RWPE2 (cell line): ENCODE measurements around the gene CROCC2.
A peak's percentile ranks its signal among the peaks of the same experiment; 100 is the strongest.

Experiments
- ATAC-seq: fragments of 200-7000 bp; cut with Tn5 transposase; 3 replicates; pipeline ENCODE4 v1.9.1; 2021; ENCODE audit warnings: low read depth
- DNase-seq: peaks from one replicate; pipeline ENCODE4 v3.0.0-alpha.2; 2020; ENCODE audit warnings: low spot score
- H3K27ac ChIP-seq: fragments of 450-650 bp; 2 replicates; pipeline ENCODE4 v1.5.1; 2017; ENCODE audit warnings: mild to moderate bottlenecking; ENCODE audit not compliant: poor library complexity, severe bottlenecking
- H3K27me3 ChIP-seq: fragments of 250-450 bp; sonication (Bioruptor Pico); 2 replicates; pipeline ENCODE4 v1.5.1; 2021; ENCODE audit warnings: mild to moderate bottlenecking, moderate library complexity; ENCODE audit not compliant: insufficient read depth, poor library complexity, severe bottlenecking
- H3K36me3 ChIP-seq: fragments of 250-450 bp; sonication (Bioruptor Pico); 2 replicates; pipeline ENCODE4 v1.5.1; 2020; ENCODE audit warnings: low read depth, mild to moderate bottlenecking, moderate library complexity
- H3K4me1 ChIP-seq: fragments of 250-450 bp; sonication (Bioruptor Pico); 2 replicates; pipeline ENCODE4 v1.5.1; 2021; ENCODE audit warnings: mild to moderate bottlenecking, moderate library complexity; ENCODE audit not compliant: insufficient read depth, poor library complexity, severe bottlenecking
- H3K4me3 ChIP-seq: fragments of 250-450 bp; sonication (Bioruptor Pico); 2 replicates; pipeline ENCODE4 v1.5.1; 2021; ENCODE audit warnings: mild to moderate bottlenecking, moderate library complexity; ENCODE audit not compliant: severe bottlenecking
- H3K9me3 ChIP-seq: fragments of 250-450 bp; sonication (Bioruptor Pico); 2 replicates; pipeline ENCODE4 v1.5.1; 2021; ENCODE audit warnings: mild to moderate bottlenecking, moderate library complexity; ENCODE audit not compliant: severe bottlenecking
- TF ChIP-seq, protein P1 (sequence below): fragments of 450-650 bp; IDR thresholded peaks from one replicate; pipeline ENCODE4 v1.5.1; 2017; ENCODE audit warnings: mild to moderate bottlenecking, moderate library complexity; ENCODE audit not compliant: poor library complexity, severe bottlenecking

The CROCC2 gene

DNA sequence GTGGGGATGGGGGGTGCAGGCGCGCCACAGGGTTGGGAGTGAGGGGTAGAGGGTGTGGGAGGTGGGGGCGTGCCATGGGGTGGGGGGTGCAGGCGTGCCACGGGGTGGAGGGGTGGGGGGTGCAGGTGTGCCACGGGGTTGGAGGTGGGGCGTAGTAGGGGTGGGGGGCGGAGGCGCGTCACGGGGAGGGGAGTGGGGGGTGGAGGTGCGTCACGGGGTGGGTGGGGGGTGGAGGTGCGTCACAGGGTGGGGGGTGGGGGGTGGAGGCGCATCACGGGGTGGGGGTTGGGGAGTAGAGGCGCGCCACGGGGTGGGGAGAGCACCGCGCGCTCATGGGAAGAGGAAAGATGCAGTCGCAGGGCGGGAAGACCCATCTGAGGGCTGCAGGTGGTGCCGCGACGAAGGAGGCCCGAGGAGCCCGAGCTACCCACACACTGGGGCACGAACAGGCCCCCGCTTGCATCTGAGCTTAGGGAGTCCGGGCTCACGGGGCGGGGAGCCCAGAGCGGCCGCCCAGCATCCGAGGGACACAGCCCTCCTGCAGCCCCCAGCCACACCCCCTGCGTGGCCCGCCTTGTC is 129.8 kb downstream of the CROCC2 start:
- ATAC-seq: peak; percentile 35
- Histone ChIP-seq H3K4me1 (no peaks in the 10 kb centered on the region), H3K9me3 (no peaks in the 10 kb centered on the region), H3K36me3 (no peaks in the 10 kb centered on the region), H3K4me3 (peak overlapping the region; percentile 14), H3K27me3 (peaks cover 18% of the 10 kb centered on the region), H3K27ac (no peak overlapping the region)
- DNase-seq: peak; percentile 48
- TF ChIP-seq, protein P1, sequence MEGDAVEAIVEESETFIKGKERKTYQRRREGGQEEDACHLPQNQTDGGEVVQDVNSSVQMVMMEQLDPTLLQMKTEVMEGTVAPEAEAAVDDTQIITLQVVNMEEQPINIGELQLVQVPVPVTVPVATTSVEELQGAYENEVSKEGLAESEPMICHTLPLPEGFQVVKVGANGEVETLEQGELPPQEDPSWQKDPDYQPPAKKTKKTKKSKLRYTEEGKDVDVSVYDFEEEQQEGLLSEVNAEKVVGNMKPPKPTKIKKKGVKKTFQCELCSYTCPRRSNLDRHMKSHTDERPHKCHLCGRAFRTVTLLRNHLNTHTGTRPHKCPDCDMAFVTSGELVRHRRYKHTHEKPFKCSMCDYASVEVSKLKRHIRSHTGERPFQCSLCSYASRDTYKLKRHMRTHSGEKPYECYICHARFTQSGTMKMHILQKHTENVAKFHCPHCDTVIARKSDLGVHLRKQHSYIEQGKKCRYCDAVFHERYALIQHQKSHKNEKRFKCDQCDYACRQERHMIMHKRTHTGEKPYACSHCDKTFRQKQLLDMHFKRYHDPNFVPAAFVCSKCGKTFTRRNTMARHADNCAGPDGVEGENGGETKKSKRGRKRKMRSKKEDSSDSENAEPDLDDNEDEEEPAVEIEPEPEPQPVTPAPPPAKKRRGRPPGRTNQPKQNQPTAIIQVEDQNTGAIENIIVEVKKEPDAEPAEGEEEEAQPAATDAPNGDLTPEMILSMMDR: no peak

GRCh38 chr2:241036397-241036963 is 130.3 kb downstream of the CROCC2 start:
- Histone ChIP-seq H3K4me1 (no peaks in the 10 kb centered on the region), H3K4me3 (peak overlapping the region; percentile 14), H3K27ac (no peak overlapping the region), H3K9me3 (no peaks in the 10 kb centered on the region), H3K27me3 (peaks cover 18% of the 10 kb centered on the region), H3K36me3 (no peaks in the 10 kb centered on the region)
- TF ChIP-seq, protein P1: no peak
- peak; percentile 62 for ATAC-seq
- DNase-seq: peak; percentile 53

DNA sequence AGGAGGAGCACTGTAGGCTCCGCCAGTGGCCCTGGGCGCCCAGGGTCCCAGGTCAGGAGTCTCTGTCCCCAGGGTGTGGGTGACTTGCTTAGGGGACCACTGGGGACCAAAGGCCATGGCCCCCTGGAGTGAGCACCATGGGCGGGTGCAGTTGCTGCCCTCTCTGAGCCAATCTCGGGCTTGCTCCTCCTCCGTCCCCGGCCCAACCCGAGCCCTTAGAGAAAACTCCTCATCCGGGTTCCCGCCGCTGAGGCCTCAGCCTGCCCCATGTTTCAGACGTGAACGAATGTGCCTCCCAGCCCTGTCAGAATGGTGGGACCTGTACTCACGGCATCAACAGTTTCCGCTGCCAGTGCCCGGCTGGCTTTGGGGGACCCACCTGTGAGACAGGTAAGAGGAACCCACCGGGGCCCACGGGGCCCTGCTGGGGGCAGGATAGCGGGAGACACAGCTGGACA is 130.9 kb downstream of the CROCC2 start:
- H3K27ac ChIP-seq: no peak overlapping the region
- no peaks in the 10 kb centered on the region for H3K4me1 ChIP-seq
- no peak for ATAC-seq
- H3K36me3 ChIP-seq: no peaks in the 10 kb centered on the region
- H3K9me3 ChIP-seq: no peaks in the 10 kb centered on the region
- H3K27me3 ChIP-seq: peaks cover 18% of the 10 kb centered on the region
- no peak overlapping the region for H3K4me3 ChIP-seq
- TF ChIP-seq, protein P1: no peak
- DNase-seq: peak; percentile 59

- no peak for ATAC-seq
- TF ChIP-seq, protein P1: no peak
These were observed 131.4 kb downstream of the CROCC2 start for GRCh38 chr2:241037498-241037897.

More at GRCh38 chr2:241037498-241037897, 131.4 kb downstream of the CROCC2 start:
- DNase-seq: no peak
- Histone ChIP-seq H3K27ac (no peak overlapping the region), H3K9me3 (no peaks in the 10 kb centered on the region), H3K36me3 (no peaks in the 10 kb centered on the region), H3K27me3 (peaks cover 18% of the 10 kb centered on the region), H3K4me1 (no peaks in the 10 kb centered on the region), H3K4me3 (no peak overlapping the region)
